CD4-positive, alpha-beta T cell treated with Interleukin-4 for 4 hours (primary cell): ENCODE measurements around the gene NLRX1.
"Not testable (repeated sequence)": the region's sequence is repeated elsewhere in the genome, so short reads cannot be mapped to it uniquely, and the experiment has no call there.

Experiments
- DNase-seq: peaks from one replicate; pipeline ENCODE4 v3.0.0-alpha.2; 2020

Gene NLRX1

GRCh38 chr11:119218141-119218878 lies 49.8 kb downstream of the NLRX1 start:
- DNase-seq, result peak; percentile 43

DNA sequence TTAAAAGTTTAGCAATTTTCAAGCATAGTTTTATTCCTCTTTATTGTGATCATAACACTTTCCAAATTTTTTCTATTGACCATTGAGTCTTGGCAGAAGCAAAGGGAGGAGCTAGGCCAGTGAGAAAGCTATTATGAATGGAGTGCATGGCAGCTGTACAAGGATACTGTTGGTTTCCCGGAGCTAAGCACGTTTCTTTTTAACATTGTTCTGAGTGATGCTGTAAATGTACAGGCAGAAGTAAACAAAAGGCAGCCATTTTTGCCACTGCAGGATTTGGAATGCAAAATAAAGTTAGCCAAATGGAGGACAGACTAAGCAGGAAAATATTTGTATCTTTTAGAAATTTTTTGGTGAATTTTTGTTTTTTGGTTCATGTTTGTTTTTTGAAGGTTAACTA lies 53.8 kb downstream of the NLRX1 start:
- DNase-seq, result no peak

DNA sequence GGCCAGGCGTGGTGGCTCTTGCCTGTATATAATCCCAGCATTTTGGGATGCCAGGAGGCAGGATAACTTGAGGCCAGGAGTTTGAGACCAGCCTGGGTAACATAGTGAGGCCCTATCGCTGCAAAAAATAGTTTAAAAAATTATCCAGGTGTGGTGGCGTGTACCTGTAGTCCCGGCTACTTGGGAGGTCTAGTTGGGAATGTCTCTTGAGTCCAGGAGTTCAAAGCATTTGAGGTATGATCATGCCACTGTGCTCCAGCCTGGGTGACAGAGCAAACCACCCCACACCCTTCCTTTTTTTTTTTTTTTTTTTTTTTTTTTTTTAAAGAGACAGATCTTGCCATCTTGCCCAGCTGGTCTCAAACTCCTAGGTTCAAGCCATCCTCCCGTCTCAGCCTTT lies 54.4 kb downstream of the NLRX1 start:
- no peak for DNase-seq

GRCh38 chr11:119223856-119224255 lies 55.3 kb downstream of the NLRX1 start:
- no peak for DNase-seq

GRCh38 chr11:119228535-119229287 lies 60.2 kb downstream of the NLRX1 start:
- not testable (repeated sequence) for DNase-seq

DNA sequence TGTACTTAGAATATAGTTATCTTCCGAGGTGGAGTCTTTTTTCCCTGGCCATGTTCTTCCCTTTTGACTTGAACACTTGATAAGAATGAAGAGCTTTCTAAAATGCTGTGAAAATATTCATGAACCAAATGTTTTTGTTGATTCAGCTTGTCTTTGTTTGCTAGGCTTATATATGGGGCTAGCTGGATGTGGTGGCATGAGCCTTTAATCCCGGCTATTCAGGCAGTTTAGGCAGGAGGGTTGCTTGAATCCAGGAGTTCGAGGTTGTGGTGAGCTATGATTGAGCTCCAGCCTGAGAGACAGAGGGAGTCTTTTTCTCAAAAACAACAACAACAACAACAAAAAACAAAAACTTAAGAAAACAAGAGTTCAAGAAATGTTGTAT lies 60.8 kb downstream of the NLRX1 start:
- no peak for DNase-seq

GRCh38 chr11:119229741-119230140 lies 61.2 kb downstream of the NLRX1 start:
- no peak for DNase-seq
